Measurements from ENCODE around the gene SCRT2.

The SCRT2 gene

GRCh38 chr20:663315-664090 lies 12.1 kb downstream of the SCRT2 start:
- no peaks in the 10 kb centered on the region for H3K4me1 ChIP-seq (ENCODE audit: insufficient read depth, low read length)
- H3K36me3 ChIP-seq (ENCODE audit: insufficient read depth, low read length), result no peaks in the 10 kb centered on the region
- peaks cover 16% of the 10 kb centered on the region for H3K27me3 ChIP-seq (ENCODE audit: insufficient read depth, low read length, poor library complexity)
- H3K27ac ChIP-seq (ENCODE audit: low read length), result no peak overlapping the region
- H4K20me1 ChIP-seq (ENCODE audit: insufficient read depth, low read length), result no peaks in the 10 kb centered on the region; the same call in 1 of the 2 replicates
- no peaks in the 10 kb centered on the region for H3K79me2 ChIP-seq (ENCODE audit: insufficient read depth, low read length)
- TF ChIP-seq CTCF (IDR thresholded peaks at IDR 0.05; ENCODE audit: borderline replicate concordance, extremely low read depth, low read length, poor library complexity, severe bottlenecking) (no peak), EZH2 (IDR thresholded peaks at IDR 0.05; ENCODE audit: borderline replicate concordance, low read depth, low read length, severe bottlenecking) (no peak)
- H3K9me3 ChIP-seq (ENCODE audit: insufficient read depth, low read length, severe bottlenecking), result no peaks in the 10 kb centered on the region
- DNase-seq, result no peak
- no peak overlapping the region for H3K9ac ChIP-seq (ENCODE audit: low read depth, low read length)
- ATAC-seq (ENCODE audit: insufficient read depth, low read depth), result no peak
- H3K4me2 ChIP-seq (ENCODE audit: insufficient read depth, low read length), result no peak overlapping the region
- H2AFZ ChIP-seq (ENCODE audit: low read depth, low read length), result no peak overlapping the region
- no peak overlapping the region for H3K4me3 ChIP-seq (ENCODE audit: low read depth in 1 of 2, low read length in 2 of 2)

GRCh38 chr20:662277-663192 lies 13.1 kb downstream of the SCRT2 start:
- Histone ChIP-seq H3K36me3 (ENCODE audit: insufficient read depth, low read length) (no peaks in the 10 kb centered on the region), H3K79me2 (ENCODE audit: insufficient read depth, low read length) (no peaks in the 10 kb centered on the region), H3K27ac (ENCODE audit: low read length) (no peak overlapping the region), H3K9ac (ENCODE audit: low read depth, low read length) (no peak overlapping the region), H3K27me3 (ENCODE audit: insufficient read depth, low read length, poor library complexity) (peaks cover 25% of the 10 kb centered on the region), H3K4me2 (ENCODE audit: insufficient read depth, low read length) (no peak overlapping the region), H2AFZ (ENCODE audit: low read depth, low read length) (no peak overlapping the region), H4K20me1 (ENCODE audit: insufficient read depth, low read length) (no peaks in the 10 kb centered on the region; the same call in 1 of the 2 replicates), H3K4me1 (ENCODE audit: insufficient read depth, low read length) (no peaks in the 10 kb centered on the region), H3K9me3 (ENCODE audit: insufficient read depth, low read length, severe bottlenecking) (no peaks in the 10 kb centered on the region), H3K4me3 (ENCODE audit: low read depth in 1 of 2, low read length in 2 of 2) (no peak overlapping the region)
- ATAC-seq (ENCODE audit: insufficient read depth, low read depth) (no peak), DNase-seq (no peak)
- TF ChIP-seq CTCF (IDR thresholded peaks at IDR 0.05; ENCODE audit: borderline replicate concordance, extremely low read depth, low read length, poor library complexity, severe bottlenecking), result no peak
- TF ChIP-seq EZH2 (IDR thresholded peaks at IDR 0.05; ENCODE audit: borderline replicate concordance, low read depth, low read length, severe bottlenecking), result no peak

- Histone ChIP-seq H3K9ac (ENCODE audit: low read depth, low read length) (no peak overlapping the region), H3K9me3 (ENCODE audit: insufficient read depth, low read length, severe bottlenecking) (no peaks in the 10 kb centered on the region), H3K4me3 (ENCODE audit: low read depth in 1 of 2, low read length in 2 of 2) (no peak overlapping the region), H3K4me2 (ENCODE audit: insufficient read depth, low read length) (no peak overlapping the region), H3K36me3 (ENCODE audit: insufficient read depth, low read length) (no peaks in the 10 kb centered on the region), H2AFZ (ENCODE audit: low read depth, low read length) (no peak overlapping the region), H3K4me1 (ENCODE audit: insufficient read depth, low read length) (no peaks in the 10 kb centered on the region), H3K27me3 (ENCODE audit: insufficient read depth, low read length, poor library complexity) (peaks cover 26% of the 10 kb centered on the region), H3K79me2 (ENCODE audit: insufficient read depth, low read length) (no peaks in the 10 kb centered on the region), H4K20me1 (ENCODE audit: insufficient read depth, low read length) (no peaks in the 10 kb centered on the region; the same call in 1 of the 2 replicates), H3K27ac (ENCODE audit: low read length) (no peak overlapping the region)
- no peak for DNase-seq
- ATAC-seq (ENCODE audit: insufficient read depth, low read depth), result no peak
- TF ChIP-seq CTCF (IDR thresholded peaks at IDR 0.05; ENCODE audit: borderline replicate concordance, extremely low read depth, low read length, poor library complexity, severe bottlenecking), result no peak
Measured at GRCh38 chr20:661474-662270, 13.9 kb downstream of the SCRT2 start.

All from DND-41 (cell line).